ENCODE measurements around the gene WDR17. TPM values are rescaled to one million over a fixed set of nuclear protein-coding genes. Genes with fewer than 3 reads are reported as not detected.

WDR17 gene
- total RNA-seq, 1 donor from 2014 or later: 5.2 TPM

DNA sequence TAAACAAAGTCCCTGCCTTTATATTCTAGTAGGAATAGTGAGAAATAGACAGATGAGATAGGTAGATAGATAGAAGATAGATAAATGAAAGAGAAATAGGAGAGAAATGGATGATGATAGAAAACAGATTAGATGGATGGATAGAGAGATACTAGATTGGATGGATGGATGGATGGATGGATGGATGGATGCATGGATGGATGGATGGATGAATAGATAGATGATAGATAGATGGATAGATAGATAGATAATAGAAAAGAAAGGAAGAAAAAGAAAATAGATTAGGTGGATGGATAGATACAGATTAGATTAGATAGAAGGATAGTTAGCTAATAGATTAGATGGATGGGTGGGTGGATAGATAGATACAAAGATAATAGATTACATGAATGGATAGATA lies 33.2 kb upstream of the WDR17 start:
- no peaks in the 10 kb centered on the region for H3K4me1 Mint-ChIP-seq (ENCODE audit: low read depth)
- no peak for DNase-seq (ENCODE audit: low spot score, unreplicated experiment)
- no peak overlapping the region for H3K4me3 Mint-ChIP-seq (ENCODE audit: low read depth)
- no peaks in the 10 kb centered on the region for H3K9me3 Mint-ChIP-seq (ENCODE audit: low read depth)
- no peaks in the 10 kb centered on the region for H3K36me3 Mint-ChIP-seq (ENCODE audit: insufficient read depth)
- TF ChIP-seq, protein P1, sequence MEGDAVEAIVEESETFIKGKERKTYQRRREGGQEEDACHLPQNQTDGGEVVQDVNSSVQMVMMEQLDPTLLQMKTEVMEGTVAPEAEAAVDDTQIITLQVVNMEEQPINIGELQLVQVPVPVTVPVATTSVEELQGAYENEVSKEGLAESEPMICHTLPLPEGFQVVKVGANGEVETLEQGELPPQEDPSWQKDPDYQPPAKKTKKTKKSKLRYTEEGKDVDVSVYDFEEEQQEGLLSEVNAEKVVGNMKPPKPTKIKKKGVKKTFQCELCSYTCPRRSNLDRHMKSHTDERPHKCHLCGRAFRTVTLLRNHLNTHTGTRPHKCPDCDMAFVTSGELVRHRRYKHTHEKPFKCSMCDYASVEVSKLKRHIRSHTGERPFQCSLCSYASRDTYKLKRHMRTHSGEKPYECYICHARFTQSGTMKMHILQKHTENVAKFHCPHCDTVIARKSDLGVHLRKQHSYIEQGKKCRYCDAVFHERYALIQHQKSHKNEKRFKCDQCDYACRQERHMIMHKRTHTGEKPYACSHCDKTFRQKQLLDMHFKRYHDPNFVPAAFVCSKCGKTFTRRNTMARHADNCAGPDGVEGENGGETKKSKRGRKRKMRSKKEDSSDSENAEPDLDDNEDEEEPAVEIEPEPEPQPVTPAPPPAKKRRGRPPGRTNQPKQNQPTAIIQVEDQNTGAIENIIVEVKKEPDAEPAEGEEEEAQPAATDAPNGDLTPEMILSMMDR (IDR thresholded peaks at IDR 0.05; ENCODE audit: unreplicated experiment): no peak
- no peaks in the 10 kb centered on the region for H3K27me3 Mint-ChIP-seq
- no peak overlapping the region for H3K27ac Mint-ChIP-seq

DNA sequence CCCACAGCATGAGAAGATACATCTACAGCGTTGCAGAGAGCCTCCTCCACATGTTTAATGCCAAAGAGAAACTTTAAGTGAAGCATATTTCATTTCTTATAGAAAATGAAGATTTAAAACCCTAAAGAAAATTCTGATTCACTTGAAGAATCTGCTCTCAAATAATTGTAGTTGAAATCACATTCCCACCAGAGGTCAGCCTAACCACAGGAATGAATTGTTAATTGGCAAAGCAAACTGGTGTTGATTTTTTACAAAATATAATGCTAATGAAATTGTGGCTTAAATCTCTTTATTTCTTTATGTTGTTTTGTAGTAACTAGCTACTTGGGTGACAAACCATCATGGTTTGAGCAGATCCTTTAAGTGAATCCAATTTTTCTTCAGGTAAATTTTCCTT lies 31.1 kb upstream of the WDR17 start:
- no peak overlapping the region for H3K27ac Mint-ChIP-seq

DNA sequence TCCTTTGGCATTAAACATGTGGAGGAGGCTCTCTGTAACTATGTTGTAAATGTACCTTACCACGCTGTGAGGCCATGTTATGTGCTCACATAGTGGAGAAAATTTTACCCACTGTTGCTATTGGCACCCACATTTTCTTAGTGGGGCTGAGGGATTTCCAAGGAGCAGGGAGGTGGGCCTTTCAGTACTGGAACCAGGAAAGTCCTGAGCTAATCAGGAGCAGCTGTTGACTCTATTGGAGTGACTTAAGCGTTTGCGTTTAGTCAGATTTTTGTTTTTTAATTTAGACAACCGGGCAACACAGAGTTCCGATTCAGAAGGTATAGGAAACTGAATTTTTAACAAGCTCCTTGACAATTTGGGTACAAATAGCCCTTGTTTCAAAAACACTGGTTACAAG lies 30.7 kb upstream of the WDR17 start:
- H3K36me3 Mint-ChIP-seq (ENCODE audit: insufficient read depth): no peaks in the 10 kb centered on the region
- no peaks in the 10 kb centered on the region for H3K27me3 Mint-ChIP-seq
- H3K4me3 Mint-ChIP-seq (ENCODE audit: low read depth): no peak overlapping the region
- no peak overlapping the region for H3K27ac Mint-ChIP-seq
- no peak for DNase-seq (ENCODE audit: low spot score, unreplicated experiment)
- H3K9me3 Mint-ChIP-seq (ENCODE audit: low read depth): peaks cover 11% of the 10 kb centered on the region
- TF ChIP-seq, protein P1 (IDR thresholded peaks at IDR 0.05; ENCODE audit: unreplicated experiment): no peak
- no peaks in the 10 kb centered on the region for H3K4me1 Mint-ChIP-seq (ENCODE audit: low read depth)

More for the DNA sequence above, 31.1 kb upstream of the WDR17 start:
- Mint-ChIP-seq H3K36me3 (ENCODE audit: insufficient read depth) (no peaks in the 10 kb centered on the region), H3K4me3 (ENCODE audit: low read depth) (no peak overlapping the region), H3K27me3 (no peaks in the 10 kb centered on the region), H3K9me3 (ENCODE audit: low read depth) (peaks cover 7% of the 10 kb centered on the region), H3K4me1 (ENCODE audit: low read depth) (no peaks in the 10 kb centered on the region)
- TF ChIP-seq, protein P1 (IDR thresholded peaks at IDR 0.05; ENCODE audit: unreplicated experiment): peak; percentile 67
- DNase-seq (ENCODE audit: low spot score, unreplicated experiment): no peak

DNA sequence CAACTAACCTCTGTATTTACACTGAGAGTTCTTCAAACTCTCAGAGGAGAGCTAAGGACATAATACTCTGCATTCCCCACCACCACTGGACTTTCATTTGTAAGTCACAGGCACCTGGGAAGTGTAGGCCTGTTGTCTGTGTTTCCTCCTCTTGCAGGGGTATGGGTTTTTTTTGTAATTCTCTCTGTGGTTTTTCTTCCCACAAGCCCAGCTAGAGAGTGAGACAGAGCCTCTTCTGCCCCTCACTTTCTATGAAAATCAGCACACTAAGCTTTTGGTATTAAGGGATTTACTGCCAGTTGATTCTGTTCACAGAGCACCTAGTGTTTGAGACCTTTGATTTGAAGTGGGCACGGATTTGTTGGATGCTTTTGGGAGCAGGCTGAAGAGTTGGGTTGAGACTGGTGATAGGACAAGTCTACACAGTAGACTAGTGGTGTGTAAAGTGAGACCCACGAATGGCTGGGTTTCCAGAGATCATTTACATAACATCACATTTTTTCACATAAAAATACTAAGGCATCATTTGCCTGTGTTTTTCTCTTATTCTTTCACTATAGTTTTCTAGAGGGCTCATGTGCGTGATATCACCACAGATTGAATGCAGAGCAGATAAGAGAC lies 28.9 kb upstream of the WDR17 start:
- H3K4me3 Mint-ChIP-seq (ENCODE audit: low read depth): no peak overlapping the region
- peaks cover 12% of the 10 kb centered on the region for H3K9me3 Mint-ChIP-seq (ENCODE audit: low read depth)
- H3K27ac Mint-ChIP-seq: no peak overlapping the region
- no peak for DNase-seq (ENCODE audit: low spot score, unreplicated experiment)
- no peaks in the 10 kb centered on the region for H3K4me1 Mint-ChIP-seq (ENCODE audit: low read depth)
- no peaks in the 10 kb centered on the region for H3K27me3 Mint-ChIP-seq
- TF ChIP-seq, protein P1 (IDR thresholded peaks at IDR 0.05; ENCODE audit: unreplicated experiment): no peak
- no peaks in the 10 kb centered on the region for H3K36me3 Mint-ChIP-seq (ENCODE audit: insufficient read depth)

DNA sequence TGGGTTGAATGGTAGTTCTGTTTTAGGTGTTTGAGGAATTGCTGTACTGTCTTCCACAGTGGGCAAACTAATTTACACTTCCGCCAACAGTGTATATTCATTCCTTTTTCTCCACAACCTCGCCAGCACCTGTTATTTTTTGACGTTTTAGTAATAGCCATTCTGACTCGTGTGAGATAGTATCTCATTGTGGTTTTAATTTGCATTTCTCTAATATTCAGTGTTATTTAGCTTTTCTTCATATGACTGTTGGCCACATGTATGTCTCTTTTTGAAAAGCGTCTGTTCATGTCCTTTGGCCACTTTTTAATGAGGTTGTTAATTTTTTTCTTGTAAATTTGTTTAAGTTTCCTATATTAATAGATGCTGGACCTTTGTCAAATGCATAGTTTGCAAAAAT lies 26.9 kb upstream of the WDR17 start:
- Mint-ChIP-seq H3K4me3 (ENCODE audit: low read depth) (no peak overlapping the region), H3K27ac (no peak overlapping the region), H3K36me3 (ENCODE audit: insufficient read depth) (no peaks in the 10 kb centered on the region), H3K27me3 (no peaks in the 10 kb centered on the region), H3K9me3 (ENCODE audit: low read depth) (peaks cover 12% of the 10 kb centered on the region), H3K4me1 (ENCODE audit: low read depth) (no peaks in the 10 kb centered on the region)
- no peak for DNase-seq (ENCODE audit: low spot score, unreplicated experiment)
- TF ChIP-seq, protein P1 (IDR thresholded peaks at IDR 0.05; ENCODE audit: unreplicated experiment): no peak

Measured in progenitor cell of endocrine pancreas (in vitro differentiated cells).